Fibroblast of lung (primary cell): ENCODE data around the gene RUNDC3A. TPM values are rescaled to one million over a fixed set of nuclear protein-coding genes. Genes with fewer than 3 reads are reported as not detected.
A peak's percentile ranks its signal among the peaks of the same experiment; 100 is the strongest.

Source experiments
- DNase-seq, 2 donors: peaks; one replicate each; pipeline versions ENCODE4 v3.0.0 to v3.0.0-alpha.2; 2010; ENCODE audit warnings: low read depth in 2 of 2
- H2AFZ ChIP-seq: 2 replicates; pipeline ENCODE4 v1.5.1; 2012; ENCODE audit warnings: low read length, control low read depth, inconsistent platforms
- H3K27ac ChIP-seq: 2 replicates; pipeline ENCODE4 v1.5.1; 2011; ENCODE audit warnings: low read length, control low read depth; ENCODE audit not compliant: insufficient read depth
- H3K27me3 ChIP-seq: 2 replicates; pipeline ENCODE4 v1.5.1; 2011; ENCODE audit warnings: mild to moderate bottlenecking, low read length; ENCODE audit not compliant: control insufficient read depth, insufficient read depth
- H3K36me3 ChIP-seq: 2 replicates; pipeline ENCODE4 v1.5.1; 2011; ENCODE audit warnings: low read length; ENCODE audit not compliant: control insufficient read depth, insufficient read depth
- H3K4me1 ChIP-seq: 2 replicates; pipeline ENCODE4 v1.5.1; 2011; ENCODE audit warnings: low read length; ENCODE audit not compliant: control insufficient read depth, insufficient read depth; ENCODE audit errors: extremely low read depth
- H3K4me2 ChIP-seq: 2 replicates; pipeline ENCODE4 v1.5.1; 2011; ENCODE audit warnings: low read length, control low read depth; ENCODE audit not compliant: insufficient read depth; ENCODE audit errors: extremely low read depth
- H3K4me3 ChIP-seq, 4 experiments: fragments of 200-600 bp in 1 of 4; sonication (generic) in 1 of 4; replicated peaks in 1 of 4; 2 replicates each; pipeline ENCODE4 v1.5.1; 2011 to 2016; ENCODE audit warnings: low read length in 4 of 4, low read depth in 3 of 4, mild to moderate bottlenecking in 3 of 4, control low read depth in 2 of 4, inconsistent platforms in 1 of 4, mixed read lengths in 1 of 4; ENCODE audit not compliant: insufficient read depth in 1 of 4; ENCODE audit errors: control extremely low read depth in 1 of 4
- H3K79me2 ChIP-seq: 2 replicates; pipeline ENCODE4 v1.5.1; 2012; ENCODE audit warnings: mild to moderate bottlenecking, low read length, inconsistent platforms; ENCODE audit not compliant: control insufficient read depth, insufficient read depth
- H3K9ac ChIP-seq: 2 replicates; pipeline ENCODE4 v1.5.1; 2011; ENCODE audit warnings: mild to moderate bottlenecking, low read length, control low read depth; ENCODE audit not compliant: insufficient read depth
- H3K9me3 ChIP-seq: 2 replicates; pipeline ENCODE4 v1.5.1; 2012; ENCODE audit warnings: low read depth, low read length; ENCODE audit not compliant: control insufficient read depth, insufficient read depth
- H4K20me1 ChIP-seq: 2 replicates; pipeline ENCODE4 v1.5.1; 2011; ENCODE audit warnings: low read length; ENCODE audit not compliant: control insufficient read depth, insufficient read depth; ENCODE audit errors: extremely low read depth
- CTCF ChIP-seq, 2 donors: IDR thresholded peaks in 1 of 2; conservative IDR thresholded peaks in 1 of 2; 1 replicate in 1 of 2; 2 replicates in 1 of 2; pipeline ENCODE4 v1.5.1; 2011 to 2012; ENCODE audit warnings: low read length in 2 of 2, control low read depth in 1 of 2, inconsistent platforms in 1 of 2, low read depth in 1 of 2, mild to moderate bottlenecking in 1 of 2
- EZH2 ChIP-seq: IDR thresholded peaks from 2 replicates; pipeline ENCODE4 v1.5.1; 2012; ENCODE audit warnings: low read length, control low read depth, mild to moderate bottlenecking; ENCODE audit errors: missing control alignments
- polyA plus RNA-seq, 2 donors: library from polyadenylated mRNA; depleted of rRNA in 1 of 2; stranded (reverse) in 1 of 2; unstranded in 1 of 2; fragments of >200 nt; gene quantifications; 2 replicates each; pipeline ENCODE4 v1.2.1, GENCODE V29; 2011 to 2012; ENCODE audit warnings: missing spikeins in 1 of 2
- total RNA-seq: library from RNA; depleted of rRNA; stranded (reverse); fragments of >200 nt; gene quantifications from 2 replicates; pipeline ENCODE4 v1.2.1, GENCODE V29; 2014

The RUNDC3A gene
- total and polyA plus RNA-seq, 2 donors (not counting 1 experiment from before 2014, with no cell fraction given): not detected

- H2AFZ ChIP-seq: no peak overlapping the region
- no peak for DNase-seq
- H3K79me2 ChIP-seq: peaks cover 6% of the 10 kb centered on the region
- TF ChIP-seq EZH2: no peak
- no peak for TF ChIP-seq CTCF (conservative IDR thresholded peaks at IDR 0.05 in 1 of 2, IDR thresholded peaks at IDR 0.05 in 1 of 2; ENCODE audit: low read depth in 1 of 2, low read length in 2 of 2)
- H3K27ac ChIP-seq: no peak overlapping the region
- H3K4me1 ChIP-seq: peaks cover 2% of the 10 kb centered on the region
- H4K20me1 ChIP-seq: no peaks in the 10 kb centered on the region
- peaks cover 4% of the 10 kb centered on the region for H3K27me3 ChIP-seq
- no peak overlapping the region for H3K4me2 ChIP-seq
- no peak overlapping the region for H3K4me3 ChIP-seq
- H3K9ac ChIP-seq: no peak overlapping the region
- H3K36me3 ChIP-seq: peaks cover 7% of the 10 kb centered on the region
- H3K9me3 ChIP-seq: no peaks in the 10 kb centered on the region
These were observed 13.1 kb downstream of the RUNDC3A start for GRCh38 chr17:44321246-44322120.

- no peak for DNase-seq
- Histone ChIP-seq H3K9me3 (no peaks in the 10 kb centered on the region), H3K27me3 (no peaks in the 10 kb centered on the region), H3K4me3 (no peak overlapping the region), H3K79me2 (peaks cover 6% of the 10 kb centered on the region), H2AFZ (no peak overlapping the region), H3K9ac (no peak overlapping the region), H3K36me3 (peaks cover 7% of the 10 kb centered on the region), H4K20me1 (no peaks in the 10 kb centered on the region), H3K27ac (no peak overlapping the region), H3K4me2 (no peak overlapping the region), H3K4me1 (peaks cover 2% of the 10 kb centered on the region)
- TF ChIP-seq CTCF (conservative IDR thresholded peaks at IDR 0.05 in 1 of 2, IDR thresholded peaks at IDR 0.05 in 1 of 2; ENCODE audit: low read depth in 1 of 2, low read length in 2 of 2) (no peak), EZH2 (no peak)
These were observed 14.0 kb downstream of the RUNDC3A start for GRCh38 chr17:44322236-44322895.

GRCh38 chr17:44323359-44324091, 15.1 kb downstream of the RUNDC3A start:
- no peak for DNase-seq
- Histone ChIP-seq H3K9ac (peak overlapping the region; percentile 73), H3K27me3 (no peaks in the 10 kb centered on the region), H3K79me2 (peaks cover 6% of the 10 kb centered on the region), H4K20me1 (no peaks in the 10 kb centered on the region), H3K27ac (peak overlapping the region; percentile 71), H2AFZ (no peak overlapping the region), H3K4me2 (peak overlapping the region; percentile 98), H3K9me3 (no peaks in the 10 kb centered on the region), H3K4me1 (peaks cover 2% of the 10 kb centered on the region), H3K36me3 (peaks cover 7% of the 10 kb centered on the region), H3K4me3 (peak overlapping the region; percentile 70 to 82 (median 79))
- TF ChIP-seq EZH2: no peak
- no peak for TF ChIP-seq CTCF (conservative IDR thresholded peaks at IDR 0.05 in 1 of 2, IDR thresholded peaks at IDR 0.05 in 1 of 2; ENCODE audit: low read depth in 1 of 2, low read length in 2 of 2)
